ENCODE data around the gene NECTIN1. TPM values are rescaled to one million over a fixed set of nuclear protein-coding genes. Genes with fewer than 3 reads are reported as not detected.

The NECTIN1 gene
- total RNA-seq, 1 donor: 5.8 TPM

GRCh38 chr11:119704849-119705248 lies 24.2 kb downstream of the NECTIN1 start:
- H3K79me2 ChIP-seq (ENCODE audit: insufficient read depth, low read length): no peaks in the 10 kb centered on the region
- TF ChIP-seq CTCF (IDR thresholded peaks at IDR 0.05; ENCODE audit: extremely low read depth, low read depth, low read length): no peak
- H3K27me3 ChIP-seq (ENCODE audit: insufficient read depth, low read length): no peaks in the 10 kb centered on the region
- H3K4me3 ChIP-seq (ENCODE audit: insufficient read depth, low read length): no peak overlapping the region
- no peak for DNase-seq (ENCODE audit: insufficient read length, low spot score, missing footprints)
- H4K20me1 ChIP-seq (ENCODE audit: insufficient read depth, low read length): no peaks in the 10 kb centered on the region
- H2AFZ ChIP-seq (ENCODE audit: low read length): no peak overlapping the region
- no peaks in the 10 kb centered on the region for H3K36me3 ChIP-seq (ENCODE audit: insufficient read depth, low read length)
- no peaks in the 10 kb centered on the region for H3K9me3 ChIP-seq (ENCODE audit: low read depth, low read length)
- H3K4me2 ChIP-seq (ENCODE audit: insufficient read depth, low read length): no peak overlapping the region
- no peak overlapping the region for H3K27ac ChIP-seq (ENCODE audit: low read depth, low read length)
- peaks cover 6% of the 10 kb centered on the region for H3K4me1 ChIP-seq (ENCODE audit: insufficient read depth, low read length)

GRCh38 chr11:119701591-119702549 lies 27.1 kb downstream of the NECTIN1 start:
- no peak for TF ChIP-seq CTCF (IDR thresholded peaks at IDR 0.05; ENCODE audit: extremely low read depth, low read depth, low read length)
- H3K36me3 ChIP-seq (ENCODE audit: insufficient read depth, low read length): no peaks in the 10 kb centered on the region
- no peaks in the 10 kb centered on the region for H3K79me2 ChIP-seq (ENCODE audit: insufficient read depth, low read length)
- H3K4me1 ChIP-seq (ENCODE audit: insufficient read depth, low read length): peaks cover 6% of the 10 kb centered on the region
- H3K27me3 ChIP-seq (ENCODE audit: insufficient read depth, low read length): no peaks in the 10 kb centered on the region
- H3K9me3 ChIP-seq (ENCODE audit: low read depth, low read length): no peaks in the 10 kb centered on the region
- DNase-seq (ENCODE audit: insufficient read length, low spot score, missing footprints): no peak
- H2AFZ ChIP-seq (ENCODE audit: low read length): no peak overlapping the region
- no peak overlapping the region for H3K4me3 ChIP-seq (ENCODE audit: insufficient read depth, low read length)
- H4K20me1 ChIP-seq (ENCODE audit: insufficient read depth, low read length): no peaks in the 10 kb centered on the region
- no peak overlapping the region for H3K4me2 ChIP-seq (ENCODE audit: insufficient read depth, low read length)
- no peak overlapping the region for H3K27ac ChIP-seq (ENCODE audit: low read depth, low read length)

DNA sequence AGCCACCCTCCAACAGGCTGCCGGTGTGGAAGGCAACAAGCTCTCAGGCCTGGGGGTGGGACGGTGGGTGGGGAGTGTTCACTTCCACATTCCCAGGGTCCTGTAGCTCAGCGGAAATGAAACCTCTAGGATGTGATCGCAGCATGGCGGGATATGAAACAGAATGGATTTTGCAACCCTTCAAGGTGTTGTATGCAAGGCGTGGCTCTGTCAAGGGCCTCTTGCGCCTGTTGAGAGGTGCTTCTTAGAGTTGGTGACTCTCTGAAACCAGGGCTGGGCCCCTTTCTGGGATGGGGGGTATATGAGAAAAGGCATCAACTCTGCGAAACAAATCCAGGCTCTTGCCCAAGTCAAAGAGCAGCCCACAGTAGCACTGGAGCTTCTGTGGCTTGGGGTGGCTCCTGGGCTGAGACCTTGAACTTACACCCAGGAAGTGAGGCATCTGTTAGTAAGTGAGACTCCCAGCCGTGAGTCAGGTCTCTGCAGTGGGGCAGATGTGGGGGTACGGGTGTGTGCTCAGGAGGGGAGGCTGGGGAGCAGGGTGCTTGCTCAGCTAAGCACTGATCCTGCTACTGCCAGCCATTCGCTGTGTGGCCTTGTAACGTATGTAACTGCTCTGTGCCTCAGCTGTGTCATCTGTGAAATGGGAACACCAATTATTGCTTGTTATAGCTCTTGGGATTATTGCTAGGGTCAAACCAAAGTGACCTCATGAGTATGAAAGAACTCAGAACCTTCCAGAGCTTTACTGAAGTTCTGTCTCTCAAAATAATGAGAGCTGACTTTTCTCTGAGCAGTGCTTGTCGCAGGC lies 28.3 kb downstream of the NECTIN1 start:
- H3K4me2 ChIP-seq (ENCODE audit: insufficient read depth, low read length): no peak overlapping the region
- no peak for DNase-seq (ENCODE audit: insufficient read length, low spot score, missing footprints)
- no peak overlapping the region for H2AFZ ChIP-seq (ENCODE audit: low read length)
- H3K9me3 ChIP-seq (ENCODE audit: low read depth, low read length): no peaks in the 10 kb centered on the region
- H3K36me3 ChIP-seq (ENCODE audit: insufficient read depth, low read length): no peaks in the 10 kb centered on the region
- peaks cover 6% of the 10 kb centered on the region for H3K4me1 ChIP-seq (ENCODE audit: insufficient read depth, low read length)
- no peak for TF ChIP-seq CTCF (IDR thresholded peaks at IDR 0.05; ENCODE audit: extremely low read depth, low read depth, low read length)
- H4K20me1 ChIP-seq (ENCODE audit: insufficient read depth, low read length): no peaks in the 10 kb centered on the region
- H3K27me3 ChIP-seq (ENCODE audit: insufficient read depth, low read length): no peaks in the 10 kb centered on the region
- H3K4me3 ChIP-seq (ENCODE audit: insufficient read depth, low read length): no peak overlapping the region
- H3K27ac ChIP-seq (ENCODE audit: low read depth, low read length): no peak overlapping the region
- H3K79me2 ChIP-seq (ENCODE audit: insufficient read depth, low read length): no peaks in the 10 kb centered on the region

DNA sequence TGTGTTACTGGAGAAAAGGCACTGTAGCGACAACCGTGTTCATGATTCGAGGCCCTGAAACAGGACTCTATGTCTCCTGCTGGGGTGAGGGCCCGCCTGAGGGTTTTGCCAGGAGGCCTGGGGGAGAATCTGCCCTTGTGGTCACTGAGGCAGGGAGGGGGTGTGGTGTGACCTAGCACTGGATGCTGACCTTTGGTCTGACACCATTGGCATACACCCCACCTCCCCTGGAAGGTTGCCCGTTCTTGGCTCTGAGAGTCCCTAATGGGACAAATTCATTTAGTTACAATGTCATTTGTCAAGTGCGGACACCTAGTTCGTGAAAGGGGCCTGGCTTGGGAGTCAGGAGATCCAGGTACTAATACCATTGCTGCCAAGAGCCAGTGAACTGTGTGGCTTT lies 29.0 kb downstream of the NECTIN1 start:
- no peaks in the 10 kb centered on the region for H3K27me3 ChIP-seq (ENCODE audit: insufficient read depth, low read length)
- no peaks in the 10 kb centered on the region for H3K9me3 ChIP-seq (ENCODE audit: low read depth, low read length)
- H3K4me3 ChIP-seq (ENCODE audit: insufficient read depth, low read length): no peak overlapping the region
- H4K20me1 ChIP-seq (ENCODE audit: insufficient read depth, low read length): no peaks in the 10 kb centered on the region
- no peaks in the 10 kb centered on the region for H3K36me3 ChIP-seq (ENCODE audit: insufficient read depth, low read length)
- H3K79me2 ChIP-seq (ENCODE audit: insufficient read depth, low read length): no peaks in the 10 kb centered on the region
- peaks cover 6% of the 10 kb centered on the region for H3K4me1 ChIP-seq (ENCODE audit: insufficient read depth, low read length)
- DNase-seq (ENCODE audit: insufficient read length, low spot score, missing footprints): no peak
- TF ChIP-seq CTCF (IDR thresholded peaks at IDR 0.05; ENCODE audit: extremely low read depth, low read depth, low read length): no peak
- no peak overlapping the region for H3K4me2 ChIP-seq (ENCODE audit: insufficient read depth, low read length)
- H3K27ac ChIP-seq (ENCODE audit: low read depth, low read length): no peak overlapping the region
- no peak overlapping the region for H2AFZ ChIP-seq (ENCODE audit: low read length)
